HG03280 (cell line): ENCODE measurements around the gene LPIN3.
A peak's percentile ranks its signal among the peaks of the same experiment; 100 is the strongest.

Experiments used
- ATAC-seq: cut with Tn5 transposase; IDR thresholded peaks from one replicate; pipeline ENCODE4 v1.9.1; 2021; ENCODE audit warnings: mild to moderate bottlenecking, moderate library complexity; ENCODE audit not compliant: unreplicated experiment

The LPIN3 gene

GRCh38 chr20:41390889-41391288 is 50.3 kb downstream of the LPIN3 start:
- no peak for ATAC-seq

- ATAC-seq, result no peak
These were observed 51.0 kb downstream of the LPIN3 start for GRCh38 chr20:41391587-41392001.

GRCh38 chr20:41392295-41392694 is 51.7 kb downstream of the LPIN3 start:
- no peak for ATAC-seq

- no peak for ATAC-seq
These were observed 52.5 kb downstream of the LPIN3 start for GRCh38 chr20:41392871-41393704.

- ATAC-seq, result no peak
These were observed 53.1 kb downstream of the LPIN3 start for GRCh38 chr20:41393705-41394066.

GRCh38 chr20:41394081-41394480 is 53.5 kb downstream of the LPIN3 start:
- ATAC-seq, result no peak

GRCh38 chr20:41394931-41395666 is 54.5 kb downstream of the LPIN3 start:
- no peak for ATAC-seq

- no peak for ATAC-seq
These were observed 55.3 kb downstream of the LPIN3 start for GRCh38 chr20:41395667-41396664.

- ATAC-seq, result no peak
These were observed 57.8 kb downstream of the LPIN3 start for GRCh38 chr20:41398408-41398807.

DNA sequence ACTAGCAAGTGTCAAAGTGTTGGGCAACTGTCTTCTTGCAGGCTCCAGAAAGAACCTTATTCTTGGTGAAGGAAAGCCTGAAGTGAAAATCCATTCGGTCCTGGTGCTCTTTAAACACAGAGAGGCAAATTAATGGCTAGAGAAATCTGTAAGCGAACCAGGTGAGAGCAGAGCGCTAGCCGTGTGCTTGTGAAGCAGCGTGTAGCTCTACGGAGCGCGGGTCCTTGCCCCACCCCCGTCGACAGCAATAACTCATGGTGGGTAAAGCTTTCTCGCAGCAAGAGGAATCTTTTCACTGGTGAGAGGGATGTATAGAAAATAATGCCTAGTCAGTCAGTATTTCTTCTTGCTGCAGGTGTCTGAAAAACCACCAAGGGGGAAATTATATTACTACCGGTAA is 63.0 kb downstream of the LPIN3 start:
- no peak for ATAC-seq

DNA sequence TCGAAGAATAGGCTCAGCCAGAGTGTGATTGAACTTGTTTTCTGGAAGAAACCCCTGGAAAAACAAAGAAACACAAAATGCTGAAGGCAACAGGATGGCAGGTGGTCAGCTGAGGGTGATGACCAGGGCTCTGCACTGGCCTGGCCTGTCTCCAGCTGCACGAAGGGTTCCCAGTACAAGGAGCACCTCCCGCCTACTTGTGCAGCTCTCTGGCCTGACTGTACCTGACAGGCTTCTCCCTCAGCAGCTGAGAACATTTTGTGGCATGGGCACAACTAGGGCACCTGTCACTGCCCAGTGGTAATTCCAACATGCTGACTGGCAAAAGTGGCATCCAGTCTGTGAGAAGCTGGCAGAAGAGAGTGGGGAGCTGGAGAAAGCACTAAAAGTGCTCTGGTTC is 64.8 kb downstream of the LPIN3 start:
- ATAC-seq, result no peak

DNA sequence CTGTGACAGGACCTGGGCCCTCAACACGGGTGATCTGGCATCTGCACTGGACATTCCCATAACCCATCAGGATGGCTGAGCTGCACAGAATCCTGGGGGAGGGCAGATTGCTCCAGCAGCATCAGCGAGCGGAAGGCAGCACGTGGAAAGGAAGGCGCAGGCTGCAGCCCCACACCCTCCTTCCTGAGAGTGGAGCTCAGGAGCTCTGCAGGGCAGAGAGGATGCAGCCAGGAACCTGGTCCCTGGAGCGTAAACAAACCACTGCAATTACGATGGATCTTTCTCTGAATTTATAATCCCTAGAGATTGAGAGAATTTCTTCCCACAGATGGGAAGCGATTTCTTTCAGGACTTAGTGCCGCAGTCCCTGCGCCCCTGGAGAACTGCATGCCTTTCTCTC is 65.7 kb downstream of the LPIN3 start:
- ATAC-seq, result no peak

- no peak for ATAC-seq
These were observed 66.3 kb downstream of the LPIN3 start for GRCh38 chr20:41406896-41407444.

DNA sequence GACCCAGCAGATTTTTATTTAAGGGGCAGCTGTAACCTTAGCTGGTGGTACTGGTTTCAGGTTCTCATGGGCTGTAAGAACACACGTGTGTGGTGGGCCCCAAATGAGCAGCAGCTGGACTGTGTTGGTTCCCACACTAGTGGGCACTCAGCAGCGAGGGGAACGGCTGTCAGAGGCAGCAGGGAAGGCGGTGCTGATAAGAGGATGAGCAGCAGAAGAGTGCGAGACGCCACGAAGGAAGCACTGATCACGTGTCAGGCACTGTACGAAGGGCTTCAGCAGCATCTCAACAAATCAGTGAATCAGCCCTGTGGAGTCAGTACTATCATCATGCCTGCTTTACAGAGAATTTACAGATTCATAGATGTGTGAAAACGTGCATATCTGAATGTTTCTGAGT is 67.0 kb downstream of the LPIN3 start:
- no peak for ATAC-seq

DNA sequence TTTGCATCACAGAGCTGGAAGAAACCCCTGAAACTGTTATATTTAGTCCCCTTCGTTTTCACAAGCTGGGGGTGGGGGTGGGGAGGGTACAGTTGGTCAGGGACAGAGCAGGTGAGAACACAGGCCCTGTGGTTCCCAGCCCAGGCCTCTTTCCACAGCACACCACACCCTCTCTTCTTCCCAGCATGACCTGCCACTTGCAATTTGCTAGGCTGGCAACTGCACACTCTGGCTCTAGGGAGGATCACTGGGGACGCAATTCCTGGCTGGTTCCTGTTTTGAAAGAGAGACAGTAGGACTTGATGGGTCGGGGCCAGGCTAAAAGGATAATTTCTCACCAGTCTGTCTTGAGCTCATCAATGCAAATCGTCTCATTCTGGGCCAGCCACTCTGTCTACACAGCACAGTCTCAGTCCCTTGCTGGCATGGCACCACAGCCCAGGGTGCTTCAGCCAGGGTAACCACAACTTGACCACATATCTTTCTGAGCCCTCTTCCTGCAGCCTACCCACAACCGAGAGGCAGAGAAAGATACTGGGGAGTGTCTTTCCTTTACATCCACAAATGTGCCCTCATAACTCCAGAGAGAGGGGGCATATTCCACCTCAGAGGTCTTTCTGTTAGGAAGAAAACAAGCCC is 67.7 kb downstream of the LPIN3 start:
- ATAC-seq, result peak; percentile 70

DNA sequence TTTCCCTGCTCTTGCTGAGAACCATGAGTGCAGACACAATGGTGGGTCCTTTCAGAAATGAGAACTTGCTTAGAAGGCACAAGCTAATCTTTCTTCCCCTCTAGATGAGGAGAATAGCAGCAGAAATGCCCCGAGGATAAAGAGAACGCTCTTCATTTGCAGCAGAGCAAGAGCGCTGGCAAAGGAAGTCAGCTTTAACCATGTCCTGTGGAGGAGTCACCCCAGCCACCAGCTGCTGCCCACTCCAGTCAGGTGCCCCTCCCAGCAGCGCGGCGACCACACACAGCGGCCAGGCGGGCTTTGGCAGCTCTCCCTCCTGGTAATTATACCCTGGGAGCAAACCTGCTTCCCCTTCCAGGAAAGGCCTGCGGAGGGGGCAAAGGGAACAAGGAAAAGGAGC is 68.4 kb downstream of the LPIN3 start:
- no peak for ATAC-seq
